WERI-Rb-1 (cell line): ENCODE results near the gene NME9.

Source experiments
- DNase-seq: peaks from one replicate; pipeline ENCODE4 v3.0.0-alpha.2; 2020
- H3K27ac ChIP-seq: fragments of 250-450 bp; sonication (Bioruptor Pico); 2 replicates; pipeline ENCODE4 v1.5.1; 2020; ENCODE audit warnings: mild to moderate bottlenecking, moderate library complexity
- H3K27me3 ChIP-seq: fragments of 250-450 bp; sonication (Bioruptor Pico); 2 replicates; pipeline ENCODE4 v1.5.1; 2021; ENCODE audit warnings: mild to moderate bottlenecking, low read depth, moderate library complexity; ENCODE audit not compliant: insufficient read depth, severe bottlenecking
- H3K36me3 ChIP-seq: fragments of 250-450 bp; sonication (Bioruptor Pico); 2 replicates; pipeline ENCODE4 v1.5.1; 2020; ENCODE audit warnings: mild to moderate bottlenecking, moderate library complexity
- H3K4me3 ChIP-seq: 2 replicates; pipeline ENCODE4 v1.5.1; 2011; ENCODE audit warnings: low read depth, mild to moderate bottlenecking, control low read depth, low read length
- H3K9me3 ChIP-seq: fragments of 250-450 bp; sonication (Bioruptor Pico); 2 replicates; pipeline ENCODE4 v1.5.1; 2021; ENCODE audit warnings: mild to moderate bottlenecking, moderate library complexity; ENCODE audit not compliant: severe bottlenecking
- TF ChIP-seq, protein P1 (sequence below): IDR thresholded peaks from 2 replicates; pipeline ENCODE4 v1.5.1; 2011; ENCODE audit warnings: low read depth, mild to moderate bottlenecking, control low read depth, inconsistent platforms, low read length

The NME9 gene

DNA sequence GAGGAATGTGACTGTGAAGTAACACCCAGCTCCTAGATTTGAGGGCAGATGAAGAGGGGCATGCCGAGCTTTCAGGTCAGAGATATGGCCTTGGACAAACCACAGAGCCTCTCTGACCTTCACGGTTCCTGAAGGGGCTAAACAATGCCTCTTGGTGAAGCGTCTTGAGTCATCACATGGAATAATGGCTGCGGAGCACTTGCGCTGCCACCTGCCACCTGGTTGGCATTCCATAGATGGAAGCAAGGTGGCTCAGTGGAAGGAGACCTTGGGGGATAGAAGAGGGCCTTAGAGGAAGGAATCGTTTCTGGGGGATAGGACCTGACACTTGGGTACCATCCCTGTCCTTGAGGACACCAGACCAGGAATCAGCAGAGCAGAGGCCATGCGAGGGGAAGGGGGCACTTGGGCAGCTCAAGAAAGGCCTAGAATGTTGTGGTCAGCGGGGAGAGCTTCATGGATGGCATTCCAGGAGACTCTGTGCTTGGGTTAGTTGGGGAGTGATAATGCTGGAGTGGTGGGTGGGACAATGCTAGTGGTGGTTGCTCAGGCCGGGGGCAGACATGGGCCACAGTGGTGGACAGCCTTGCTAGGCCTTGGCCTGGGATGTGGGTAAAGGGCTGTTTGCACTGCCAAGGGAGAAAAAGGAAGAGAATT is 31.3 kb upstream of the NME9 start:
- TF ChIP-seq, protein P1, sequence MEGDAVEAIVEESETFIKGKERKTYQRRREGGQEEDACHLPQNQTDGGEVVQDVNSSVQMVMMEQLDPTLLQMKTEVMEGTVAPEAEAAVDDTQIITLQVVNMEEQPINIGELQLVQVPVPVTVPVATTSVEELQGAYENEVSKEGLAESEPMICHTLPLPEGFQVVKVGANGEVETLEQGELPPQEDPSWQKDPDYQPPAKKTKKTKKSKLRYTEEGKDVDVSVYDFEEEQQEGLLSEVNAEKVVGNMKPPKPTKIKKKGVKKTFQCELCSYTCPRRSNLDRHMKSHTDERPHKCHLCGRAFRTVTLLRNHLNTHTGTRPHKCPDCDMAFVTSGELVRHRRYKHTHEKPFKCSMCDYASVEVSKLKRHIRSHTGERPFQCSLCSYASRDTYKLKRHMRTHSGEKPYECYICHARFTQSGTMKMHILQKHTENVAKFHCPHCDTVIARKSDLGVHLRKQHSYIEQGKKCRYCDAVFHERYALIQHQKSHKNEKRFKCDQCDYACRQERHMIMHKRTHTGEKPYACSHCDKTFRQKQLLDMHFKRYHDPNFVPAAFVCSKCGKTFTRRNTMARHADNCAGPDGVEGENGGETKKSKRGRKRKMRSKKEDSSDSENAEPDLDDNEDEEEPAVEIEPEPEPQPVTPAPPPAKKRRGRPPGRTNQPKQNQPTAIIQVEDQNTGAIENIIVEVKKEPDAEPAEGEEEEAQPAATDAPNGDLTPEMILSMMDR = no peak
- no peak overlapping the region for H3K27ac ChIP-seq
- no peaks in the 10 kb centered on the region for H3K27me3 ChIP-seq
- no peak for DNase-seq
- no peaks in the 10 kb centered on the region for H3K9me3 ChIP-seq
- no peak overlapping the region for H3K4me3 ChIP-seq
- no peaks in the 10 kb centered on the region for H3K36me3 ChIP-seq

DNA sequence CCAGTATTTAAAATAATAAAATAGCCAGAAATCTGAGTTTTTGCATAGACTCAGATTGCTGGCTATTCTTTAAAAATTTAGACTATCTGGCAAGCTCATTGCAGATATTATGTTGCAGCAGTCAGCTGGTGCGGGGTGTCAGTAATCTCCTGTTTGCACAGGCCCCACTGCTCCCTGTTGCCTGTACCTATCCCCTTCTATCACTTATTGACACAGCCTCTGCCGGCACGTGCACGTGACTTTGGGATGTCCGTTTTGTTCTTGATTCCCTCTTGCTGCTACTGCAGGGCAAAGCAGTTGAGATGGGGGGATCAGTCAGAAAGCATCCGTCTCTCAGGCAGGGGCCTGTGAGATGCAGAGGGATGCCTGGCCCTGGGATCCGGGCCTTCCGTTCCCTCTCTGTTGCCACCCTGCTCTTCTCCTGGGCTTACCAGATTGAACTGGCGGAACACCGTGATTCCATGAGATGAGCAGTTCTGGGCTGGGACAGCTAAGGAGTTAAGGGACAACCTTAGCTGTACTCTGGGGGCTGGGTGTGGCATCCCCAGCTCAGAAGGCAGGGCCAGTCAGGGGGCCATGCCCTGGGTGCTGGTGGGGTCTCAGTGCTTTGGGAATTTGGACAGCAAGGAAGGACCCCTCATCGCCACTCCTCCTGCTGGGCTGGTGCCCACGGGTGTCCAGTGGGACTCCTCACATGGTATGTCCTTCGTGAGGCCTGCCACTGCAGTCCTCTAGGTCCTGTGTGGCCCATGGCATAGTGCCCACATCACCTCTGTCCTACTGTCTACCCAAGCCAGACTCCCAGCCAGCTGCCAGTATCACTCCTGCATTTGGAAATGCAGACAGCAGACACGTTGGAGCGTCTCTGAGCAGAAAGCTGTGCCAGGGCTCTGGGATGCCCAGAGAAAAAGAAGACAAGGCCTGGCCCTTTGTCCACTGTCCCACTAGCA is 30.5 kb upstream of the NME9 start:
- Histone ChIP-seq H3K36me3 (no peaks in the 10 kb centered on the region), H3K27me3 (no peaks in the 10 kb centered on the region), H3K9me3 (no peaks in the 10 kb centered on the region), H3K27ac (no peak overlapping the region), H3K4me3 (no peak overlapping the region)
- no peak for DNase-seq
- TF ChIP-seq, protein P1 = no peak

DNA sequence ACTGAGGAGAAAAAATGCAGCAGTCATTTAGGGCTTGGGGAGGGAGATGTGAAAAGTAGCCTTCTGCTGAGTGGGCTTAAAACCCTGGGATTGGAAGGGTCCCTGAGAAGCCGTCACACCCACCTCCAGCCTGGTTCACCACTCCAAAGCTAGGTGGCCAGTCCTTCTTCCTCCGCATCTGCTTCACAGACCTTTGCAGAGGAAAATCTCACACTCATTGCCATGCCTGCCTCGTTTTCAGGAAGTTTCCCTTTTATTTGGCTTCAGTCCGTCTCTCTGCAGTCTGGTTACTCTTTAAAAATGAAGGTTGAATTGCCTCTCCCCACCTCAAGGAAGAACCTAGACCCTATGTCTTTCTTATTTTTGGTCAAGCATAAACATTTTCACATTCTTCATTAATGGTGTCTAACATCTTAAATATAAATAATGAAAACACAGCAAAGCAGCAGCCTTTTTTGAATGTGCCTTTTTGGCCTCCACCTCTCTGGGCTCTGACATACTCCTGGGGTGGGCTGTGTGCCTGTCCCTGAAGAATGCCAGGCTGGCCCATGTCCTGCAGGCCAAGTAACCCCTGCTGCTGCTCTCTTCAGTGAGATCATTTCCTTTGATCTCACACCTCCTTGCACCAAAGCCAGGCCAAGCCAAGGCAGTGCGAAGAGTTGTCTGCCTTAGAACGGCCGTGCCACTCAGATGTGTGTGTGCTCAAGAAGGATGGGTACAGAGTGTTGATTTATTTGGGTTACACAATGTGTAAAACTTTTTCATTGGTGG is 29.7 kb upstream of the NME9 start:
- Histone ChIP-seq H3K27me3 (no peaks in the 10 kb centered on the region), H3K9me3 (no peaks in the 10 kb centered on the region), H3K27ac (no peak overlapping the region), H3K4me3 (no peak overlapping the region), H3K36me3 (no peaks in the 10 kb centered on the region)
- DNase-seq = no peak
- TF ChIP-seq, protein P1 = no peak

DNA sequence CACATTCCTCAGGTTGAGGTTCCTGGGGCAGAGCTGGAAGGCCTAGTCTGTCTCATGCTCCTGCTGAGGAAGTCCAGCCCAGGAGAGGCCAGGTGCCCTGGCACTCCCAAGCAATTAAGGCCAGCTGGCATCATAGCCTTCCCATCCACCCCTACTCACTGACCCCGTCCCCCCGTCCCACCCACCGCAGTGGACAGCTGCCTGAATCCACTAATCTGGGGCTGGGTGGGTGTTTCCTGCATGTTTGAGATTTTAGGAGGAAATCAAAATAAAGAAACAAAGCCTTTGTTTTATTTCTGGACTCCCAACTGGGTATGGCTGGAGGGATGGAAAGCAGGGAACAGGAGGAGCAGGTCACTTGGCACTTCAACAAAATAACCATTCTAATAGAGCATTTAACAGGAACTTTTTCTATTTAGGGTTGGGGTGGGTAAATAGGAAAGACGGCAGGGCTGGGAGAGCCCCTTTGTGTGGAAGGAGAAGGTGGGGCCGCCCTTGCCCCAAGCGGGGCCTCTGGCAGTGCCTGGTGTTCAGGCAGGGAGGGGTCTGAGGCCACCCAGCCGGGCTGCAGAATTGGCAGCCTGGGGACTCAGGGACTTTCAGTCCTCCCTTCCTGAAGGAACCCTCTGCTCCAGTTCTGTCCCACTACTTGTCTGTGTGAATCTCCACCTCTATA is 27.2 kb upstream of the NME9 start:
- DNase-seq = no peak
- Histone ChIP-seq H3K36me3 (no peaks in the 10 kb centered on the region), H3K9me3 (no peaks in the 10 kb centered on the region), H3K27ac (no peak overlapping the region), H3K27me3 (no peaks in the 10 kb centered on the region), H3K4me3 (no peak overlapping the region)
- TF ChIP-seq, protein P1 = no peak

DNA sequence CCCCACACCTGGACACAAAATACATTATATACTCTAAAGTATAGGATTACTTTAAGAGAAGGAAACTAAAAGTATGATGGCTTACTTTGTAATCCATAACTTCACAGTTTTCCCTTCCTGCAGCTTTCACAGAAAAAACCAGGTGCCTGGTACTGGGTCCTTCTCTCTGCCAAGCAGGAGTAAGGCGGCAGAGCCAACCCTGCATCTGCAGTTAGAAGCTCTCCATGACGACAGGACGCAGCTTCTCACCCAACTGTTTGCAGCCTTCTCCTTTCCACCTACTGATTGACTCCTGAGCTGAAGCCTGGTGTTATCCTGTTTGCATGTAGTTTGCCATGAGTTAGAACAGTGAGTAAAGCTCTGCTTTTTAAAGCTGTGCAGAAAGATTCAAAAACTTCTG is 25.4 kb upstream of the NME9 start:
- Histone ChIP-seq H3K36me3 (no peaks in the 10 kb centered on the region), H3K27ac (no peak overlapping the region), H3K27me3 (no peaks in the 10 kb centered on the region), H3K9me3 (no peaks in the 10 kb centered on the region), H3K4me3 (no peak overlapping the region)
- TF ChIP-seq, protein P1 = no peak
- no peak for DNase-seq
